Measurements from ENCODE around the gene SULF2. TPM values are rescaled to one million over a fixed set of nuclear protein-coding genes. Genes with fewer than 3 reads are reported as not detected.

Gene SULF2
- total and polyA plus RNA-seq, 2 of the 13 experiments (the other 11 are each of a cell fraction or from before 2014, with no cell fraction given), result 7.2 to 50.9 TPM

DNA sequence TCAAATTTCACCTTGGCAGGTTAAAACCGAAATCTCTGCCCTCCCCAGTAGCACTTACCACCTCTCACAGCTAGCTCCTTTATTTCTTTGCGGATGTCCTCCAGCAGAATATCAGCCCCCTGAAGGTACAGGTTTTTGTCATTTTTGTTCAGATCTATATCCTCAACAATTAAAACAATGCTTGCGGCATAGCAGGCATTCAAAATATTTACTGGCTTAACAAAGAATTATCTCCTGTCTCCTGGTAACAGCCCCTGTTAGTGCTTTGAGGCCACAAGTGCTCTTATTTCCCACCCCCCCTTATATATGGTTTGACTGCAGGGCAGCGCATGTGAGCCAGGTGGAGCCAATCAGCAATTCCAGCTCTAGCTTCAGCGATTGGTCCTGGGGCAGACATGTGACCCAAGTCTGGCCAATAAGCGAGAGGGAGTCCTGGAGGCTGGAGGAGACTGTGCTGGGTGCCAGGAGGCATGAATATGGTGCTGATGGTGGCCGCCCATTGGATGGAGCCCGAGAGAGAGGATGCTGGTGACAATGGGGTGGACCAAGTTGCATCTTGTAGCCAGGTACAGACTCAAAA, 21.0 kb downstream of the SULF2 start (continued):
- TF ChIP-seq, protein P1, sequence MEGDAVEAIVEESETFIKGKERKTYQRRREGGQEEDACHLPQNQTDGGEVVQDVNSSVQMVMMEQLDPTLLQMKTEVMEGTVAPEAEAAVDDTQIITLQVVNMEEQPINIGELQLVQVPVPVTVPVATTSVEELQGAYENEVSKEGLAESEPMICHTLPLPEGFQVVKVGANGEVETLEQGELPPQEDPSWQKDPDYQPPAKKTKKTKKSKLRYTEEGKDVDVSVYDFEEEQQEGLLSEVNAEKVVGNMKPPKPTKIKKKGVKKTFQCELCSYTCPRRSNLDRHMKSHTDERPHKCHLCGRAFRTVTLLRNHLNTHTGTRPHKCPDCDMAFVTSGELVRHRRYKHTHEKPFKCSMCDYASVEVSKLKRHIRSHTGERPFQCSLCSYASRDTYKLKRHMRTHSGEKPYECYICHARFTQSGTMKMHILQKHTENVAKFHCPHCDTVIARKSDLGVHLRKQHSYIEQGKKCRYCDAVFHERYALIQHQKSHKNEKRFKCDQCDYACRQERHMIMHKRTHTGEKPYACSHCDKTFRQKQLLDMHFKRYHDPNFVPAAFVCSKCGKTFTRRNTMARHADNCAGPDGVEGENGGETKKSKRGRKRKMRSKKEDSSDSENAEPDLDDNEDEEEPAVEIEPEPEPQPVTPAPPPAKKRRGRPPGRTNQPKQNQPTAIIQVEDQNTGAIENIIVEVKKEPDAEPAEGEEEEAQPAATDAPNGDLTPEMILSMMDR (CRISPR knock-in tag; IDR thresholded peaks at IDR 0.05), result 0 out of 2 replicates have a peak, but pooled peaks have one; percentile 5
- TF ChIP-seq NFYC (CRISPR knock-in tag; IDR thresholded peaks at IDR 0.05) (peak; percentile 70), ZNF24 (IDR thresholded peaks at IDR 0.05) (no peak), POLR2G (IDR thresholded peaks at IDR 0.05; ENCODE audit: low read depth, low read length) (no peak), NFYB (CRISPR knock-in tag; IDR thresholded peaks at IDR 0.05) (peak; percentile 61), PRPF4 (IDR thresholded peaks at IDR 0.05; ENCODE audit: low read depth, low read length, poor library complexity, severe bottlenecking) (no peak)
- TF ChIP-seq, protein P2, sequence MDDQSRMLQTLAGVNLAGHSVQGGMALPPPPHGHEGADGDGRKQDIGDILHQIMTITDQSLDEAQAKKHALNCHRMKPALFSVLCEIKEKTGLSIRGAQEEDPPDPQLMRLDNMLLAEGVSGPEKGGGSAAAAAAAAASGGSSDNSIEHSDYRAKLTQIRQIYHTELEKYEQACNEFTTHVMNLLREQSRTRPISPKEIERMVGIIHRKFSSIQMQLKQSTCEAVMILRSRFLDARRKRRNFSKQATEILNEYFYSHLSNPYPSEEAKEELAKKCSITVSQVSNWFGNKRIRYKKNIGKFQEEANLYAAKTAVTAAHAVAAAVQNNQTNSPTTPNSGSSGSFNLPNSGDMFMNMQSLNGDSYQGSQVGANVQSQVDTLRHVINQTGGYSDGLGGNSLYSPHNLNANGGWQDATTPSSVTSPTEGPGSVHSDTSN (CRISPR knock-in tag; IDR thresholded peaks at IDR 0.05; ENCODE audit: borderline replicate concordance), result no peak

DNA sequence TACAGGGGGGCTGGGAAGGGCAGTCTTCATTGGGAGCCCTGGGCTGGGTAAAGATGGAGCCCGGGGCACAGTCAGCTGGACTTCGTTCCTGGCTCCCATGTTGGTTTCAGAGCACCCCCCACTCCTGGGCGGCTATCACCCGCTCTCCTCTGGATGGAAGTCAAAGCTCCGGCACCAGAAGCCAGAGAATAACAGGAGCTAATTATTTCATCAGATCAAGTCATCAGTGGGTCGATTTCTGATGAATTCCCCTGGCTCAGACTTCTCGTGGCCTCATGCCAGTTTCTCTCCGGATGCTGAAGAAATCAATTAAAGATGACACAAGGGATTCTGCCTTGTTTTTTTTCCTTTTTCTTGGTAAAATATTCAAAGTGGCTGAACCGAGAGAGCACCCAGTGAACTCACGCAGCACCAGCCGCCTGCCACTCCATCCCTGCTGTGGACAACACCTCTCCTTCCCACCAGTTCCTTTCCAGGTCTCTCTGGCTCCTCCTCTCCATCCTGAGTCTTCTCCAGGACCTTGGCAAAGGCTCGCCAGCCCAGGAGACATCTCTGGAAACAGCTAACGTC, 22.5 kb downstream of the SULF2 start:
- H3K4me3 ChIP-seq (replicated peaks in 1 of 3; ENCODE audit: insufficient read depth in 1 of 3, low read depth in 2 of 3, low read length in 3 of 3), result no peak overlapping the region
- in situ Hi-C loops (cut with HindIII; ENCODE audit: extremely low pct_ligation_motif_present, low pct_unique_long_range_greater_than_20kb), result no loop called here
- ChIA-PET CTCF (ENCODE audit: low intra/inter-chr PET ratio, low total read pairs) (no interaction called here), POLR2A (no interaction called here)
- 78% methylated on average over 13 of the region's 13 CpGs for WGBS (ENCODE audit: low lambda C conversion rate)
- no peak for DNase-seq (ENCODE audit: low spot score)
- FAIRE-seq, result no peak
- TF ChIP-seq, protein P3, sequence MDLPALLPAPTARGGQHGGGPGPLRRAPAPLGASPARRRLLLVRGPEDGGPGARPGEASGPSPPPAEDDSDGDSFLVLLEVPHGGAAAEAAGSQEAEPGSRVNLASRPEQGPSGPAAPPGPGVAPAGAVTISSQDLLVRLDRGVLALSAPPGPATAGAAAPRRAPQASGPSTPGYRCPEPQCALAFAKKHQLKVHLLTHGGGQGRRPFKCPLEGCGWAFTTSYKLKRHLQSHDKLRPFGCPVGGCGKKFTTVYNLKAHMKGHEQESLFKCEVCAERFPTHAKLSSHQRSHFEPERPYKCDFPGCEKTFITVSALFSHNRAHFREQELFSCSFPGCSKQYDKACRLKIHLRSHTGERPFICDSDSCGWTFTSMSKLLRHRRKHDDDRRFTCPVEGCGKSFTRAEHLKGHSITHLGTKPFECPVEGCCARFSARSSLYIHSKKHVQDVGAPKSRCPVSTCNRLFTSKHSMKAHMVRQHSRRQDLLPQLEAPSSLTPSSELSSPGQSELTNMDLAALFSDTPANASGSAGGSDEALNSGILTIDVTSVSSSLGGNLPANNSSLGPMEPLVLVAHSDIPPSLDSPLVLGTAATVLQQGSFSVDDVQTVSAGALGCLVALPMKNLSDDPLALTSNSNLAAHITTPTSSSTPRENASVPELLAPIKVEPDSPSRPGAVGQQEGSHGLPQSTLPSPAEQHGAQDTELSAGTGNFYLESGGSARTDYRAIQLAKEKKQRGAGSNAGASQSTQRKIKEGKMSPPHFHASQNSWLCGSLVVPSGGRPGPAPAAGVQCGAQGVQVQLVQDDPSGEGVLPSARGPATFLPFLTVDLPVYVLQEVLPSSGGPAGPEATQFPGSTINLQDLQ (CRISPR knock-in tag; IDR thresholded peaks at IDR 0.05), result no peak
- TF ChIP-seq, protein P4, sequence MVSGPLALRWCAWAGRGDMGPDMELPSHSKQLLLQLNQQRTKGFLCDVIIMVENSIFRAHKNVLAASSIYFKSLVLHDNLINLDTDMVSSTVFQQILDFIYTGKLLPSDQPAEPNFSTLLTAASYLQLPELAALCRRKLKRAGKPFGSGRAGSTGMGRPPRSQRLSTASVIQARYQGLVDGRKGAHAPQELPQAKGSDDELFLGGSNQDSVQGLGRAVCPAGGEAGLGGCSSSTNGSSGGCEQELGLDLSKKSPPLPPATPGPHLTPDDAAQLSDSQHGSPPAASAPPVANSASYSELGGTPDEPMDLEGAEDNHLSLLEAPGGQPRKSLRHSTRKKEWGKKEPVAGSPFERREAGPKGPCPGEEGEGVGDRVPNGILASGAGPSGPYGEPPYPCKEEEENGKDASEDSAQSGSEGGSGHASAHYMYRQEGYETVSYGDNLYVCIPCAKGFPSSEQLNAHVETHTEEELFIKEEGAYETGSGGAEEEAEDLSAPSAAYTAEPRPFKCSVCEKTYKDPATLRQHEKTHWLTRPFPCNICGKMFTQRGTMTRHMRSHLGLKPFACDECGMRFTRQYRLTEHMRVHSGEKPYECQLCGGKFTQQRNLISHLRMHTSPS (CRISPR knock-in tag; IDR thresholded peaks at IDR 0.05; ENCODE audit: low read depth), result no peak
- TF ChIP-seq HNRNPUL1 (IDR thresholded peaks at IDR 0.05; ENCODE audit: low read depth, low read length) (no peak), ZNF335 (CRISPR knock-in tag; IDR thresholded peaks at IDR 0.05) (no peak), ZFAT (CRISPR knock-in tag; conservative IDR thresholded peaks at IDR 0.05) (no peak)
- H4K20me1 ChIP-seq (ENCODE audit: insufficient read depth, low read length), result no peaks in the 10 kb centered on the region
- no peak overlapping the region for H3K27ac ChIP-seq (ENCODE audit: extremely low read length, insufficient read depth, low read length)
- no peak overlapping the region for H2AFZ ChIP-seq (ENCODE audit: low read length)
- H3K36me3 ChIP-seq (replicated peaks in 1 of 2; ENCODE audit: control insufficient read depth in 1 of 2, insufficient read depth in 2 of 2, low read length in 2 of 2), result no peaks in the 10 kb centered on the region
- intact Hi-C loops (cut with micrococcal nuclease; ENCODE audit: unreplicated experiment), result no loop called here
- no peak overlapping the region for H3K9ac ChIP-seq (ENCODE audit: insufficient read depth, low read depth, low read length)
- H3K79me2 ChIP-seq (ENCODE audit: insufficient read depth, low read length), result no peaks in the 10 kb centered on the region
- ATAC-seq, result no peak
- H3K27me3 ChIP-seq (ENCODE audit: control insufficient read depth in 1 of 2, insufficient read depth in 2 of 2, low read length in 2 of 2), result no peaks in the 10 kb centered on the region
- H3K4me2 ChIP-seq (ENCODE audit: low read depth, low read length), result no peak overlapping the region
- no TSS peak for BruUV-seq (replicated peaks)
- no peaks in the 10 kb centered on the region for H3K9me3 ChIP-seq (ENCODE audit: low read length)
- H3K4me1 ChIP-seq (ENCODE audit: insufficient read depth, low read length), result peaks cover 16% of the 10 kb centered on the region

Measured in HepG2 (cell line).